ENCODE data around the gene SUFU. TPM values are rescaled to one million over a fixed set of nuclear protein-coding genes. Genes with fewer than 3 reads are reported as not detected.

Gene SUFU
- total and polyA plus RNA-seq, 2 of the 13 experiments (the other 11 are each of a cell fraction or from before 2014, with no cell fraction given): 2.9 to 5.5 TPM

DNA sequence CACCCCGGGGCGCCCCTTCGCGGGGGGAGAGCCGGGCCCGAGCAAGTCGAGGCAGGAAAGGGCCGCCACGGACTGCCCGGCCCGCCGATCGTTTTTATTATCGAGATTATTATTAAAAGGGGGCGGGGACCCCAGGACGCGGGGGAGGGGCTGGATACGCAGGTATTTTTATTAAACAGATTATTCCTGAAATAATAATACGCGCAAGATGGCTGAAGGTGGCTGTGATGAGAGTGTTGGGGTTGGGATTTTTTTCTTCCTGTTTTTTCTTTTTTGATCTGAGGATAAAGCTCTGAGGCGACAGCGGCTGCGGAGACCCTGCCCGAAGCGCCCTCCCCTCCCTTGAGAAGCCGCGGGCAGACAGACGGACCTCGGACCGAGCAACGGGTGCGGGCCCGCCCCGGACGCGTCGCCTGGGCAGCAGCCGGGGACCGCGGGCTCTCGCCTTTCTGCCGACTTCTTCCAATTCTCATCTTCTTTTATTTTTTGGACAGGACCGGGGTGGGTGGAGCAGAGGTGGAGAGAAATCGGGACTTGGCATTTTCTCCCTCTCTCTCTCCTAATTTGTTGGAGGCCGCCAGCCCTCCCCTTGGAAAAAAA, 139.1 kb downstream of the SUFU start (continued):
- peak; percentile 79 for TF ChIP-seq SP5 (CRISPR knock-in tag; IDR thresholded peaks at IDR 0.05; ENCODE audit: borderline replicate concordance, low read depth)
- TF ChIP-seq HNRNPK (IDR thresholded peaks at IDR 0.05; ENCODE audit: low read depth, low read length, poor library complexity, severe bottlenecking): no peak
- TF ChIP-seq NCOA2 (CRISPR knock-in tag; IDR thresholded peaks at IDR 0.05): no peak
- TF ChIP-seq ZKSCAN8 (CRISPR knock-in tag; IDR thresholded peaks at IDR 0.05; ENCODE audit: borderline replicate concordance): no peak
- no peak for TF ChIP-seq KDM6A (CRISPR knock-in tag; IDR thresholded peaks at IDR 0.05; ENCODE audit: low read depth)
- no peak for TF ChIP-seq ZNF766 (CRISPR knock-in tag; IDR thresholded peaks at IDR 0.05; ENCODE audit: borderline replicate concordance)
- TF ChIP-seq, protein P1, sequence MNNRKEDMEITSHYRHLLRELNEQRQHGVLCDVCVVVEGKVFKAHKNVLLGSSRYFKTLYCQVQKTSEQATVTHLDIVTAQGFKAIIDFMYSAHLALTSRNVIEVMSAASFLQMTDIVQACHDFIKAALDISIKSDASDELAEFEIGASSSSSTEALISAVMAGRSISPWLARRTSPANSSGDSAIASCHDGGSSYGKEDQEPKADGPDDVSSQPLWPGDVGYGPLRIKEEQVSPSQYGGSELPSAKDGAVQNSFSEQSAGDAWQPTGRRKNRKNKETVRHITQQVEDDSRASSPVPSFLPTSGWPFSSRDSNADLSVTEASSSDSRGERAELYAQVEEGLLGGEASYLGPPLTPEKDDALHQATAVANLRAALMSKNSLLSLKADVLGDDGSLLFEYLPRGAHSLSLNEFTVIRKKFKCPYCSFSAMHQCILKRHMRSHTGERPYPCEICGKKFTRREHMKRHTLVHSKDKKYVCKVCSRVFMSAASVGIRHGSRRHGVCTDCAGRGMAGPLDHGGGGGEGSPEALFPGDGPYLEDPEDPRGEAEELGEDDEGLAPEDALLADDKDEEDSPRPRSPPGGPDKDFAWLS (CRISPR knock-in tag; IDR thresholded peaks at IDR 0.05; ENCODE audit: borderline replicate concordance): no peak
- TF ChIP-seq, protein P2, sequence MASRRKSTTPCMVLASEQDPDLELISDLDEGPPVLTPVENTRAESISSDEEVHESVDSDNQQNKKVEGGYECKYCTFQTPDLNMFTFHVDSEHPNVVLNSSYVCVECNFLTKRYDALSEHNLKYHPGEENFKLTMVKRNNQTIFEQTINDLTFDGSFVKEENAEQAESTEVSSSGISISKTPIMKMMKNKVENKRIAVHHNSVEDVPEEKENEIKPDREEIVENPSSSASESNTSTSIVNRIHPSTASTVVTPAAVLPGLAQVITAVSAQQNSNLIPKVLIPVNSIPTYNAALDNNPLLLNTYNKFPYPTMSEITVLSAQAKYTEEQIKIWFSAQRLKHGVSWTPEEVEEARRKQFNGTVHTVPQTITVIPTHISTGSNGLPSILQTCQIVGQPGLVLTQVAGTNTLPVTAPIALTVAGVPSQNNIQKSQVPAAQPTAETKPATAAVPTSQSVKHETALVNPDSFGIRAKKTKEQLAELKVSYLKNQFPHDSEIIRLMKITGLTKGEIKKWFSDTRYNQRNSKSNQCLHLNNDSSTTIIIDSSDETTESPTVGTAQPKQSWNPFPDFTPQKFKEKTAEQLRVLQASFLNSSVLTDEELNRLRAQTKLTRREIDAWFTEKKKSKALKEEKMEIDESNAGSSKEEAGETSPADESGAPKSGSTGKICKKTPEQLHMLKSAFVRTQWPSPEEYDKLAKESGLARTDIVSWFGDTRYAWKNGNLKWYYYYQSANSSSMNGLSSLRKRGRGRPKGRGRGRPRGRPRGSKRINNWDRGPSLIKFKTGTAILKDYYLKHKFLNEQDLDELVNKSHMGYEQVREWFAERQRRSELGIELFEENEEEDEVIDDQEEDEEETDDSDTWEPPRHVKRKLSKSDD (CRISPR knock-in tag; IDR thresholded peaks at IDR 0.05; ENCODE audit: low read depth): no peak
- TF ChIP-seq GLI4 (CRISPR knock-in tag; IDR thresholded peaks at IDR 0.05; ENCODE audit: borderline replicate concordance): no peak
- TF ChIP-seq, protein P3, sequence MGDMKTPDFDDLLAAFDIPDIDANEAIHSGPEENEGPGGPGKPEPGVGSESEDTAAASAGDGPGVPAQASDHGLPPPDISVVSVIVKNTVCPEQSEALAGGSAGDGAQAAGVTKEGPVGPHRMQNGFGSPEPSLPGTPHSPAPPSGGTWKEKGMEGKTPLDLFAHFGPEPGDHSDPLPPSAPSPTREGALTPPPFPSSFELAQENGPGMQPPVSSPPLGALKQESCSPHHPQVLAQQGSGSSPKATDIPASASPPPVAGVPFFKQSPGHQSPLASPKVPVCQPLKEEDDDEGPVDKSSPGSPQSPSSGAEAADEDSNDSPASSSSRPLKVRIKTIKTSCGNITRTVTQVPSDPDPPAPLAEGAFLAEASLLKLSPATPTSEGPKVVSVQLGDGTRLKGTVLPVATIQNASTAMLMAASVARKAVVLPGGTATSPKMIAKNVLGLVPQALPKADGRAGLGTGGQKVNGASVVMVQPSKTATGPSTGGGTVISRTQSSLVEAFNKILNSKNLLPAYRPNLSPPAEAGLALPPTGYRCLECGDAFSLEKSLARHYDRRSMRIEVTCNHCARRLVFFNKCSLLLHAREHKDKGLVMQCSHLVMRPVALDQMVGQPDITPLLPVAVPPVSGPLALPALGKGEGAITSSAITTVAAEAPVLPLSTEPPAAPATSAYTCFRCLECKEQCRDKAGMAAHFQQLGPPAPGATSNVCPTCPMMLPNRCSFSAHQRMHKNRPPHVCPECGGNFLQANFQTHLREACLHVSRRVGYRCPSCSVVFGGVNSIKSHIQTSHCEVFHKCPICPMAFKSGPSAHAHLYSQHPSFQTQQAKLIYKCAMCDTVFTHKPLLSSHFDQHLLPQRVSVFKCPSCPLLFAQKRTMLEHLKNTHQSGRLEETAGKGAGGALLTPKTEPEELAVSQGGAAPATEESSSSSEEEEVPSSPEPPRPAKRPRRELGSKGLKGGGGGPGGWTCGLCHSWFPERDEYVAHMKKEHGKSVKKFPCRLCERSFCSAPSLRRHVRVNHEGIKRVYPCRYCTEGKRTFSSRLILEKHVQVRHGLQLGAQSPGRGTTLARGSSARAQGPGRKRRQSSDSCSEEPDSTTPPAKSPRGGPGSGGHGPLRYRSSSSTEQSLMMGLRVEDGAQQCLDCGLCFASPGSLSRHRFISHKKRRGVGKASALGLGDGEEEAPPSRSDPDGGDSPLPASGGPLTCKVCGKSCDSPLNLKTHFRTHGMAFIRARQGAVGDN (CRISPR knock-in tag; IDR thresholded peaks at IDR 0.05): no peak; the same call in 1 of the 2 replicates
- TF ChIP-seq, protein P4, sequence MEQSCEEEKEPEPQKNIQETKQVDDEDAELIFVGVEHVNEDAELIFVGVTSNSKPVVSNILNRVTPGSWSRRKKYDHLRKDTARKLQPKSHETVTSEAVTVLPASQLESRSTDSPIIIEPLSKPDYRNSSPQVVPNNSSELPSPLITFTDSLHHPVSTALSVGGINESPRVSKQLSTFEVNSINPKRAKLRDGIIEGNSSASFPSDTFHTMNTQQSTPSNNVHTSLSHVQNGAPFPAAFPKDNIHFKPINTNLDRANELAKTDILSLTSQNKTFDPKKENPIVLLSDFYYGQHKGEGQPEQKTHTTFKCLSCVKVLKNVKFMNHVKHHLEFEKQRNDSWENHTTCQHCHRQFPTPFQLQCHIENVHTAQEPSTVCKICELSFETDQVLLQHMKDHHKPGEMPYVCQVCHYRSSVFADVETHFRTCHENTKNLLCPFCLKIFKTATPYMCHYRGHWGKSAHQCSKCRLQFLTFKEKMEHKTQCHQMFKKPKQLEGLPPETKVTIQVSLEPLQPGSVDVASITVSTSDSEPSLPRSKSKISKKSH (CRISPR knock-in tag; IDR thresholded peaks at IDR 0.05; ENCODE audit: borderline replicate concordance): no peak
- no peak for TF ChIP-seq NONO (IDR thresholded peaks at IDR 0.05)
- TF ChIP-seq NONO (CRISPR knock-in tag; conservative IDR thresholded peaks at IDR 0.05): no peak
- TF ChIP-seq, protein P5, sequence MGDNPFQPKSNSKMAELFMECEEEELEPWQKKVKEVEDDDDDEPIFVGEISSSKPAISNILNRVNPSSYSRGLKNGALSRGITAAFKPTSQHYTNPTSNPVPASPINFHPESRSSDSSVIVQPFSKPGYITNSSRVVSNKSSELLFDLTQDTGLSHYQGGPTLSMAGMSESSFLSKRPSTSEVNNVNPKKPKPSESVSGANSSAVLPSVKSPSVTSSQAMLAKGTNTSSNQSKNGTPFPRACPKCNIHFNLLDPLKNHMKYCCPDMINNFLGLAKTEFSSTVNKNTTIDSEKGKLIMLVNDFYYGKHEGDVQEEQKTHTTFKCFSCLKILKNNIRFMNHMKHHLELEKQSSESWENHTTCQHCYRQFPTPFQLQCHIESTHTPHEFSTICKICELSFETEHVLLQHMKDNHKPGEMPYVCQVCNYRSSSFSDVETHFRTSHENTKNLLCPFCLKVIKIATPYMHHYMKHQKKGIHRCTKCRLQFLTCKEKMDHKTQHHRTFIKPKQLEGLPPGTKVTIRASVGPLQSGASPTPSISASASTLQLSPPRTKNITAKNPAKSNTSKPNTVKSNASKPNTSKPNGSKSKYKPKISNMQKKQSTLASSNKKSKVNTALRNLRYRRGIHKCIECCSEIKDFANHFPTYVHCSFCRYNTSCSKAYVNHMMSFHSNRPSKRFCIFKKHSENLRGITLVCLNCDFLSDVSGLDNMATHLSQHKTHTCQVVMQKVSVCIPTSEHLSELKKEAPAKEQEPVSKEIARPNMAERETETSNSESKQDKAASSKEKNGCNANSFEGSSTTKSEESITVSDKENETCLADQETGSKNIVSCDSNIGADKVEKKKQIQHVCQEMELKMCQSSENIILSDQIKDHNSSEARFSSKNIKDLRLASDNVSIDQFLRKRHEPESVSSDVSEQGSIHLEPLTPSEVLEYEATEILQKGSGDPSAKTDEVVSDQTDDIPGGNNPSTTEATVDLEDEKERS (CRISPR knock-in tag; IDR thresholded peaks at IDR 0.05): no peak
- no peak for TF ChIP-seq ZNF558 (CRISPR knock-in tag; IDR thresholded peaks at IDR 0.05; ENCODE audit: borderline replicate concordance)

All from HepG2 (cell line).